Kidney epithelial cell (primary cell): ENCODE measurements around the gene PPIE. TPM values are rescaled to one million over a fixed set of nuclear protein-coding genes. Genes with fewer than 3 reads are reported as not detected.

Source experiments
- DNase-seq: peaks from one replicate; pipeline ENCODE4 v3.0.0-alpha.2; 2010; ENCODE audit warnings: low read depth
- H3K27me3 ChIP-seq: 2 replicates; pipeline ENCODE4 v1.6.0; 2011; ENCODE audit warnings: low read length; ENCODE audit not compliant: control insufficient read depth, insufficient read depth
- H3K36me3 ChIP-seq: 2 replicates; pipeline ENCODE4 v1.5.1; 2011; ENCODE audit warnings: low read length; ENCODE audit not compliant: control insufficient read depth, insufficient read depth
- H3K4me3 ChIP-seq: 2 replicates; pipeline ENCODE4 v1.5.1; 2011; ENCODE audit warnings: low read depth, mild to moderate bottlenecking, control low read depth, low read length
- total RNA-seq: library from RNA; depleted of rRNA; stranded (reverse); fragments of >200 nt; gene quantifications from 2 replicates; pipeline ENCODE4 v1.2.3, GENCODE V29; 2015
- TF ChIP-seq, protein P1 (sequence below): IDR thresholded peaks from 2 replicates; pipeline ENCODE4 v1.5.1; 2011; ENCODE audit warnings: mild to moderate bottlenecking, moderate library complexity, low read length, control low read depth, inconsistent platforms; ENCODE audit not compliant: insufficient read depth, poor library complexity, severe bottlenecking

The PPIE gene
- total RNA-seq, 1 donor from 2014 or later, result 58.2 TPM

DNA sequence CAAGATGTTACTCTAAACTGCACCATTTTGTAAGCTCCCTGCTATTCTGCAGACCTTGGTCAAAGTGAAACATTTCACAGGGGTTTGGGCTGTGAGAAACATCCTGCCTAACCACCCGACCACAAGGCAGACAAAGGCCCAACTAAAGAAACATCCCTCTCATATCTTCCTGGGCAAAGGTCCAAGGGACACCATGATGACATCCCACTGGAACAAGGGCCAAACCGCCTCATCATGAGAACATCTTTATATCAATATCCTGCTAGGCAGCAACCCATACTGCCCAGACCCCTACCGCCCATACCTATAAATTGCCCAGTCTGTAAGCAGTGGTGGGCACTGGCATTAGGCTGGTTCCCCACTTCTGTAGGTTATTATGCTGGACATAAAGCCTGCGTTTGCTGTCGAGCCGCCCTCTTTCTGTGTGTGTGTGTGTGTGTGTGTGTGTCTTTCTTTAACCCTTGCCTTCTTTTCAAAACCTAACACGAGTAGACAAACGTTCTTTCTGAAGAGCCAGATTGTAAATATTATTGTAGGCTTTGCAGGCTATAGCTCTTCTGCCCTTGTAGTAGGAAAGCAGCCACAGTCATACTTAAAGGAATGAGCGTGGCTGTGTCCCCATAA, 1.0 kb upstream of the PPIE start:
- no peaks in the 10 kb centered on the region for H3K36me3 ChIP-seq
- no peak overlapping the region for H3K4me3 ChIP-seq
- TF ChIP-seq, protein P1, sequence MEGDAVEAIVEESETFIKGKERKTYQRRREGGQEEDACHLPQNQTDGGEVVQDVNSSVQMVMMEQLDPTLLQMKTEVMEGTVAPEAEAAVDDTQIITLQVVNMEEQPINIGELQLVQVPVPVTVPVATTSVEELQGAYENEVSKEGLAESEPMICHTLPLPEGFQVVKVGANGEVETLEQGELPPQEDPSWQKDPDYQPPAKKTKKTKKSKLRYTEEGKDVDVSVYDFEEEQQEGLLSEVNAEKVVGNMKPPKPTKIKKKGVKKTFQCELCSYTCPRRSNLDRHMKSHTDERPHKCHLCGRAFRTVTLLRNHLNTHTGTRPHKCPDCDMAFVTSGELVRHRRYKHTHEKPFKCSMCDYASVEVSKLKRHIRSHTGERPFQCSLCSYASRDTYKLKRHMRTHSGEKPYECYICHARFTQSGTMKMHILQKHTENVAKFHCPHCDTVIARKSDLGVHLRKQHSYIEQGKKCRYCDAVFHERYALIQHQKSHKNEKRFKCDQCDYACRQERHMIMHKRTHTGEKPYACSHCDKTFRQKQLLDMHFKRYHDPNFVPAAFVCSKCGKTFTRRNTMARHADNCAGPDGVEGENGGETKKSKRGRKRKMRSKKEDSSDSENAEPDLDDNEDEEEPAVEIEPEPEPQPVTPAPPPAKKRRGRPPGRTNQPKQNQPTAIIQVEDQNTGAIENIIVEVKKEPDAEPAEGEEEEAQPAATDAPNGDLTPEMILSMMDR, result no peak
- peaks cover 3% of the 10 kb centered on the region for H3K27me3 ChIP-seq
- no peak for DNase-seq

DNA sequence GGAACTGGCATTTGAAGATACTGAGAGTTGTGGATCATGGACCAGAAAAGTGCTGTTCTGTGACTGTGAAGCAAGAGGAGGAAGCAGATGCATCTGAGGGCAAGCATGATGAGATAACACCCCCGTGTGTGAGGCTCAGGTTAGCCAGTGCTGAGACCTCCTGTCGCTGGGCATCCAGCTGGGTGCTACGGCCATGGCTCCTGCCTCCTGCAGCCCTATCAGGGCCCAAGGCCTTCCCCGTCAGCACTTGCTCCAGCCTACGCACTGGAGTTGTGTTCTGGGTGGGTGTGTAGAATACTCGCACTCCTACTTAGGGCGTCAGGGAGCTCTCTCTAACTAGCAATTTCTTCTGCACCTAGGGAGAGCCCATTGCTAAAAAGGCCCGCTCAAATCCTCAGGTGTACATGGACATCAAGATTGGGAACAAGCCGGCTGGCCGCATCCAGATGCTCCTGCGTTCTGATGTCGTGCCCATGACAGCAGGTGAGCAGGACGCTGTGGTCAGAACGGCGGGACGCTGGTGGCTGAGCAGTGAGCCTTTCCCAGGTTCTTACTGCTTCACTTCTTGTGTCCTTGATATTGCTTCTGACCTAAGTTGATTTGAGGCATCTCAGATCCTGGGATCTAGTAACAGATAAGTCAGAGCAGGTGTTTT, 6.5 kb downstream of the PPIE start:
- Histone ChIP-seq H3K4me3 (no peak overlapping the region), H3K36me3 (peaks cover 7% of the 10 kb centered on the region), H3K27me3 (no peaks in the 10 kb centered on the region)
- TF ChIP-seq, protein P1, result no peak
- DNase-seq, result no peak

DNA sequence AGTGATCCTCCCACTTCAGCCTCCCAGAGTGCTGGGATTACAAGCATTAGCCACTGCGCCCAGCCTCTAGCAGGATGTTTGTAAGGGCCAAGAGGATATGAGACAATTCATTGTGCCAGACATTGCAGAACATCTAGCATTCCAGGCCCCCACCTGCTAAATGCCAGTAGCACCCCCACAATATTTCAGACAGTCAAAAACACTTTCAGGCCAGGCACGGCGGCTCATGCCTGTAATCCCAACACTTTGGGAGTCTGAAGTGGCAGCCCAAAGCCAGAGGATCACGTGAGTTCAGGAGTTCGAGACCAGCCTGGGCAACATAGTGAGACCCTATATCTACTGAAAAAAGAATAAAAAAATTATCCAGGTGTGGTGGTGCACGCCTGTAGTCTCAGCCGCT, 12.9 kb downstream of the PPIE start:
- peaks cover 7% of the 10 kb centered on the region for H3K36me3 ChIP-seq
- H3K27me3 ChIP-seq, result no peaks in the 10 kb centered on the region
- TF ChIP-seq, protein P1, result no peak
- DNase-seq, result no peak
- no peak overlapping the region for H3K4me3 ChIP-seq

DNA sequence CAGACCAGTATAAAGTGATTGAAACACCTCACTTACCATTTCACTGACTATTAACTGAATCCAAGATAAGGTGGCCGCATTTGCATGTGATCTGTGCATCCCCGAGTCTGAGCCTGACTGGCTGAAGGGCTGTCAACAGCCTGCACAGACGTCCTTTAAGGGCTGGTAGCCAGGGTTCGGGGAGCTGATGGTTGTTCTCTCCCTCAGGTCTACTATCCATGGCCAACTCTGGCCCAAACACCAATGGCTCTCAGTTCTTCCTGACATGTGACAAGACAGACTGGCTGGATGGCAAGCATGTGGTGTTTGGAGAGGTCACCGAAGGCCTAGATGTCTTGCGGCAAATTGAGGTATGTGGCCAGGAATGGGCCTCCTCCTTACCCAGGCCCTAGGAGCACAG, 14.0 kb downstream of the PPIE start:
- Histone ChIP-seq H3K27me3 (no peaks in the 10 kb centered on the region), H3K36me3 (peaks cover 7% of the 10 kb centered on the region)

DNA sequence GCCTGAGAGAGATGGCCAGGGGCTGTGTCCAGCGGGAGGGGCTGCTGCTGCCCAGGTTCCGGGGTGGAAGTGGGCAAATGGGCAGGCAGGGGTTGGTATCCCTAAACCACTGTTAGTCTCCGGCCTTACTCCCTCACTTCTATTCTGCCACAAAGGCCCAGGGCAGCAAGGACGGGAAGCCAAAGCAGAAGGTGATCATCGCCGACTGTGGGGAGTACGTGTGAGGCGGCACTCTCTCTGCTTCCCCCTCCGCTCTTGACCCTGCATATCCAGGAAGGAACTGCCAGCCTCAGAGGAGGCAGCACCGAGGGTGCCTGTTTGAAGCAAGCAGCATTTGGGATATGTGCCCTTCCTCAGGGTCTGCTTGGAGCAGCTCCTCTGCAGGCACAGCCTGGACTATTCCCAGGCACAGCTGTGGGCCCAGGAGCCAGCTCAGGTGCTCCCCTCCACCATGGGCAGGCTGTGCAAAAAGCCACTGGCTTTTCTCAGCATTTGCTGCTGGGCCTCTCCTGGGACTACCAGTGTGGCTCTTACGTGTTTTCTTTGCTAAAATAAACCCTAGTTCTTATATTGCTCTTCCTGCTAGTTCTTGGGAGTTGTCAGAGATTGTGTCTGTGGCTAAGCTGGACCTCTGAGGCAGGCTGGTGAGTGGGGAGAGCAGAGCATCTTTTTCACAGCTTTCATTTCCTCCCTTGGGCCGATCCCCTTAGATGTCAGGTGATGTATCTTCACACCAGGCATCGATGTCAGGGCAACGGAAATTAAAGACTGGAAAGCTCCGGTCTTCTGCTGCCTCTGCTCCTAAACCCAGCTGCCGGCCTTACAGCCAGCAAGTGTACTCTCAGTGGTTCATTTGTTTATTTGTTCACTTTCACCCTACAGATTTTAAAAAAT, 14.7 kb downstream of the PPIE start:
- TF ChIP-seq, protein P1, result no peak
- H3K4me3 ChIP-seq, result no peak overlapping the region
- DNase-seq, result no peak
- peaks cover 7% of the 10 kb centered on the region for H3K36me3 ChIP-seq
- H3K27me3 ChIP-seq, result no peaks in the 10 kb centered on the region

More for the DNA sequence above, 14.0 kb downstream of the PPIE start:
- DNase-seq, result no peak
- TF ChIP-seq, protein P1, result no peak
- no peak overlapping the region for H3K4me3 ChIP-seq
